H1 (cell line): Measurements from ENCODE around the gene CD300A. TPM values are rescaled to one million over a fixed set of nuclear protein-coding genes. Genes with fewer than 3 reads are reported as not detected.

Source experiments
- CTCF ChIA-PET: fragments of 300-600 bp; sonication (Branson Sonifier 250); formaldehyde crosslinking; loops from one replicate; lab custom pipeline; 2021; ENCODE audit not compliant: partially characterized antibody; lab: Charles Lee
- POLR2A ChIA-PET: fragments of 300-600 bp; sonication (Branson Sonifier 250); formaldehyde crosslinking; loops from one replicate; lab custom pipeline; 2021; ENCODE audit warnings: inconsistent platforms; ENCODE audit not compliant: partially characterized antibody; lab: Charles Lee
- DNase-seq, 2 experiments: peaks; one replicate each; pipeline versions ENCODE4 v3.0.0 to v3.0.0-alpha.2; 2010 to 2022; ENCODE audit warnings: low spot score in 2 of 2, low read depth in 1 of 2, mixed read lengths in 1 of 2
- FAIRE-seq: peaks from 2 replicates; lab custom pipeline; 2011; peaks lifted over from hg19 to GRCh38; lab: Jason Lieb, UNC
- H2AFZ ChIP-seq: 2 replicates; pipeline ENCODE4 v1.8.1; 2012; ENCODE audit warnings: low read length, inconsistent platforms
- H2AK5ac ChIP-seq: 2 replicates; pipeline ENCODE4 v1.6.1; 2013; ENCODE audit warnings: low read depth, low read length
- H2BK120ac ChIP-seq: replicated peaks from 2 replicates; pipeline ENCODE3; 2013; ENCODE audit warnings: low read depth, low read length, inconsistent platforms
- H2BK12ac ChIP-seq: 2 replicates; pipeline ENCODE4 v1.6.1; 2013; ENCODE audit warnings: low read depth, low read length
- H2BK15ac ChIP-seq: 2 replicates; pipeline ENCODE4 v1.6.1; 2013; ENCODE audit warnings: low read length
- H2BK20ac ChIP-seq: 2 replicates; pipeline ENCODE4 v1.6.1; 2013; ENCODE audit warnings: low read length
- H2BK5ac ChIP-seq: 2 replicates; pipeline ENCODE4 v1.6.1; 2013; ENCODE audit warnings: low read depth, low read length
- H3K14ac ChIP-seq: 2 replicates; pipeline ENCODE4 v1.6.1; 2013; ENCODE audit warnings: inconsistent platforms; ENCODE audit not compliant: insufficient read length
- H3K18ac ChIP-seq: 2 replicates; pipeline ENCODE4 v1.6.1; 2013; ENCODE audit warnings: low read length; ENCODE audit errors: extremely low read depth
- H3K23ac ChIP-seq: 2 replicates; pipeline ENCODE4 v1.6.1; 2013; ENCODE audit warnings: inconsistent platforms; ENCODE audit not compliant: insufficient read length
- H3K23me2 ChIP-seq: 2 replicates; pipeline ENCODE4 v1.6.1; 2013; ENCODE audit warnings: low read depth, low read length
- H3K27ac ChIP-seq: 2 replicates; pipeline ENCODE4 v1.6.1; 2011; ENCODE audit warnings: low read depth, low read length, inconsistent platforms
- H3K27me3 ChIP-seq, 4 experiments: replicated peaks in 1 of 4; 1 replicate in 1 of 4; 2 replicates in 3 of 4; pipeline versions ENCODE4 v1.6.1 to v1.8.1; 2011 to 2013; ENCODE audit warnings: low read length in 3 of 4, mild to moderate bottlenecking in 3 of 4, inconsistent platforms in 2 of 4, mixed read lengths in 2 of 4, moderate library complexity in 1 of 4; ENCODE audit not compliant: control insufficient read depth in 3 of 4, insufficient read depth in 3 of 4; ENCODE audit errors: extremely low read depth in 1 of 4
- H3K36me3 ChIP-seq, 4 experiments: 2 replicates each; pipeline versions ENCODE4 v1.6.1 to v1.8.1; 2011 to 2013; ENCODE audit warnings: mild to moderate bottlenecking in 4 of 4, low read length in 3 of 4, moderate library complexity in 2 of 4, control low read depth in 1 of 4, inconsistent platforms in 1 of 4; ENCODE audit not compliant: insufficient read depth in 4 of 4, control insufficient read depth in 2 of 4
- H3K4ac ChIP-seq: replicated peaks from 2 replicates; pipeline ENCODE3; 2013; ENCODE audit warnings: low read length, low read depth, mixed read lengths, inconsistent platforms; ENCODE audit not compliant: insufficient read length
- H3K4me1 ChIP-seq, 4 experiments: replicated peaks in 1 of 4; 1 replicate in 1 of 4; 2 replicates in 3 of 4; pipeline versions ENCODE4 v1.6.1 to v1.8.1; 2011 to 2013; ENCODE audit warnings: low read length in 3 of 4, inconsistent platforms in 2 of 4, mixed read lengths in 1 of 4; ENCODE audit not compliant: insufficient read depth in 4 of 4, control insufficient read depth in 3 of 4
- H3K4me2 ChIP-seq, 2 experiments: 2 replicates each; pipeline versions ENCODE4 v1.6.1 to v1.8.1; 2011 to 2013; ENCODE audit warnings: low read depth in 2 of 2, low read length in 2 of 2, control low read depth in 1 of 2, inconsistent platforms in 1 of 2, mild to moderate bottlenecking in 1 of 2; ENCODE audit not compliant: insufficient read depth in 1 of 2
- H3K4me3 ChIP-seq, 4 experiments: fragments of 200-600, 300-600 bp in 1 of 4; sonication (generic), shearing (Covaris generic), sonication (Bioruptor Twin) in 1 of 4; 2 replicates each; pipeline versions ENCODE4 v1.5.1 to v1.8.1; 2011 to 2016; ENCODE audit warnings: low read length in 4 of 4, low read depth in 3 of 4, control low read depth in 2 of 4, inconsistent platforms in 2 of 4, mild to moderate bottlenecking in 2 of 4, mixed read lengths in 1 of 4, moderate library complexity in 1 of 4; ENCODE audit not compliant: insufficient read depth in 2 of 4; ENCODE audit errors: extremely low read depth in 1 of 4
- H3K56ac ChIP-seq: replicated peaks from 2 replicates; pipeline ENCODE3; 2013; ENCODE audit warnings: low read depth, mild to moderate bottlenecking, mixed read lengths, low read length, inconsistent platforms; ENCODE audit not compliant: insufficient read length
- H3K79me1 ChIP-seq: 2 replicates; pipeline ENCODE4 v1.6.1; 2013; ENCODE audit warnings: low read depth, low read length, control low read depth
- H3K79me2 ChIP-seq, 2 experiments: 2 replicates each; pipeline versions ENCODE4 v1.6.1 to v1.8.1; 2012 to 2013; ENCODE audit warnings: low read length in 2 of 2, mild to moderate bottlenecking in 2 of 2, inconsistent platforms in 1 of 2; ENCODE audit not compliant: insufficient read depth in 2 of 2, control insufficient read depth in 1 of 2
- H3K9ac ChIP-seq, 4 experiments: replicated peaks in 1 of 4; 1 replicate in 1 of 4; 2 replicates in 3 of 4; pipeline versions ENCODE4 v1.6.1 to v1.8.1; 2011 to 2013; ENCODE audit warnings: low read depth in 3 of 4, low read length in 3 of 4, control low read depth in 2 of 4, mild to moderate bottlenecking in 2 of 4, moderate library complexity in 2 of 4, inconsistent platforms in 1 of 4; ENCODE audit errors: extremely low read depth in 1 of 4
- H3K9me3 ChIP-seq, 2 experiments: 2 replicates each; pipeline versions ENCODE4 v1.6.1 to v1.8.1; 2012 to 2013; ENCODE audit warnings: mild to moderate bottlenecking in 2 of 2, moderate library complexity in 2 of 2, control low read depth in 1 of 2, inconsistent platforms in 1 of 2, low read depth in 1 of 2, low read length in 1 of 2, mixed read lengths in 1 of 2; ENCODE audit not compliant: insufficient read depth in 2 of 2
- H4K20me1 ChIP-seq, 2 experiments: replicated peaks in 1 of 2; 2 replicates each; pipeline versions ENCODE3 to v1.8.1; 2011 to 2013; ENCODE audit warnings: inconsistent platforms in 2 of 2, low read length in 2 of 2, mild to moderate bottlenecking in 1 of 2; ENCODE audit not compliant: insufficient read depth in 2 of 2, control insufficient read depth in 1 of 2
- H4K5ac ChIP-seq: 2 replicates; pipeline ENCODE4 v1.6.1; 2013; ENCODE audit warnings: low read length, low read depth, mixed read lengths, inconsistent platforms; ENCODE audit not compliant: insufficient read length
- H4K8ac ChIP-seq: 2 replicates; pipeline ENCODE4 v1.8.0; 2013; ENCODE audit warnings: mild to moderate bottlenecking, moderate library complexity, low read length, inconsistent platforms; ENCODE audit not compliant: insufficient read depth; ENCODE audit errors: extremely low read depth
- H4K91ac ChIP-seq: replicated peaks from 2 replicates; pipeline ENCODE3; 2013; ENCODE audit warnings: low read length, mixed read lengths, inconsistent platforms; ENCODE audit not compliant: insufficient read length
- BCL11A ChIP-seq, 2 experiments: IDR thresholded peaks; one replicate each; pipeline ENCODE4 v1.6.1; 2011; ENCODE audit warnings: low read depth in 2 of 2, low read length in 2 of 2, mild to moderate bottlenecking in 2 of 2
- CHD2 ChIP-seq: IDR thresholded peaks from 2 replicates; pipeline ENCODE4 v1.6.1; 2012; ENCODE audit warnings: low read length, improper control_type of control experiment
- HDAC2 ChIP-seq, 2 experiments: fragments of 300-600 bp in 1 of 2; sonication (generic) in 1 of 2; IDR thresholded peaks; 2 replicates each; pipeline ENCODE4 v1.6.1; 2011 to 2012; ENCODE audit warnings: low read depth in 2 of 2, low read length in 2 of 2, mild to moderate bottlenecking in 2 of 2, moderate library complexity in 2 of 2, borderline replicate concordance in 1 of 2, inconsistent platforms in 1 of 2
- NANOG ChIP-seq: IDR thresholded peaks from 2 replicates; pipeline ENCODE4 v1.6.1; 2011; ENCODE audit warnings: low read length, low read depth, mild to moderate bottlenecking, inconsistent platforms; ENCODE audit not compliant: insufficient read depth, poor library complexity, severe bottlenecking
- PHF8 ChIP-seq: fragments of 200-600 bp; sonication (generic); conservative IDR thresholded peaks from 2 replicates; pipeline ENCODE4 v1.7.1; 2012; ENCODE audit warnings: low read depth, mild to moderate bottlenecking, inconsistent platforms, low read length, moderate library complexity
- RNF2 ChIP-seq: fragments of 200-900, 300-1000 bp; sonication (generic); IDR thresholded peaks from 2 replicates; pipeline ENCODE4 v1.7.1; 2016; ENCODE audit warnings: borderline replicate concordance, low read depth, mild to moderate bottlenecking, antibody characterized with exemption, low read length; ENCODE audit not compliant: poor library complexity, severe bottlenecking; ENCODE audit errors: missing control alignments
- SUZ12 ChIP-seq: fragments of 200-600 bp; sonication (generic); IDR thresholded peaks from 2 replicates; pipeline ENCODE4 v1.6.1; 2012; ENCODE audit warnings: mild to moderate bottlenecking, inconsistent platforms, low read length, moderate library complexity, mixed read lengths
- TAF7 ChIP-seq: optimal IDR thresholded peaks from 2 replicates; pipeline ENCODE3; 2011; ENCODE audit warnings: low read depth, mild to moderate bottlenecking, inconsistent platforms, low read length, moderate library complexity, borderline replicate concordance
- YY1 ChIP-seq: IDR thresholded peaks from 2 replicates; pipeline ENCODE4 v1.6.1; 2011; ENCODE audit warnings: low read depth, mild to moderate bottlenecking, low read length
- WGBS, 2 experiments: shearing (Covaris generic) in 1 of 2; methylation state at CpG; one replicate each; pipeline versions ENCODE4 v1.1.6 to v1.1.7; 2013 to 2015; ENCODE audit warnings: low lambda C conversion rate in 2 of 2, mixed read lengths in 2 of 2, inconsistent platforms in 1 of 2, low coverage in 1 of 2, missing lambda C conversion rate in 1 of 2; ENCODE audit not compliant: insufficient replicate concordance in 2 of 2, insufficient coverage in 1 of 2, insufficient read length in 1 of 2; ENCODE audit errors: extremely low coverage in 1 of 2, missing lambda C conversion rate in 1 of 2; 5-methylcytosine and 5-hydroxymethylcytosine counted together
- polyA plus RNA-seq, 7 experiments: library from polyadenylated mRNA; depleted of rRNA in 3 of 7; stranded (reverse) in 5 of 7; unstranded in 2 of 7; fragments of >200 nt in 5 of 7; fragments of 200-250 nt in 2 of 7; gene quantifications; 1 replicate in 5 of 7; 2 replicates in 1 of 7; 4 replicates in 1 of 7; pipeline versions ENCODE4 v1.2.1 to v1.2.3, GENCODE V29; 2011 to 2013; ENCODE audit warnings: missing spikeins in 2 of 7, mixed read lengths in 2 of 7
- total RNA-seq: library from RNA; stranded (reverse); fragmentation: NEBNext Ultra II Directional; extraction: Animal tissue kit (Norgen Biotek cat#: 25700); gene quantifications from 2 replicates; pipeline ENCODE4 v1.2.1, GENCODE V29; 2021

Gene CD300A
- total and polyA plus RNA-seq, 2 of the 8 experiments (the other 6 are each of a cell fraction or from before 2014, with no cell fraction given): 0.52 to 1.3 TPM

- no peak overlapping the region for H3K14ac ChIP-seq
- no peak overlapping the region for H4K5ac ChIP-seq
- no peak overlapping the region for H4K8ac ChIP-seq
- ChIA-PET CTCF (interaction anchor here (1.0 to 3.9 kb wide), 6 partner anchors 7 to 36 kb away, joined by 3 to 23 read pairs (median 4); no protein-coding TSS in a partner anchor), POLR2A (interaction anchor here (1.0 to 1.8 kb wide), 3 partner anchors 11 to 63 kb away, joined by 3 to 4 read pairs (median 4); partner anchors contain the start of gene BTBD17)
- no peaks in the 10 kb centered on the region for H3K23me2 ChIP-seq
- H4K20me1 ChIP-seq: no peaks in the 10 kb centered on the region
- no peaks in the 10 kb centered on the region for H3K79me2 ChIP-seq
- peaks cover 2 to 18% (median 16%) of the 10 kb centered on the region in 4 experiments for H3K4me1 ChIP-seq
- peaks cover 0 to 5% (median under 1%) of the 10 kb centered on the region in 4 experiments; a peak in 3 of 7 replicates for H3K27me3 ChIP-seq
- H3K79me1 ChIP-seq: no peaks in the 10 kb centered on the region
- H3K23ac ChIP-seq: no peak overlapping the region
- no peak overlapping the region for H2AK5ac ChIP-seq
- WGBS, 2 experiments: 91% methylated on average over 13 of the region's 14 CpGs; no CpG with 5 or more reads in 1 of the 2 experiments
- FAIRE-seq (no peak), DNase-seq (no peak)
- no peak overlapping the region for H3K4ac ChIP-seq
- H2BK120ac ChIP-seq: no peak overlapping the region
- no peak overlapping the region for H2AFZ ChIP-seq
- no peak overlapping the region for H4K91ac ChIP-seq
- no peaks in the 10 kb centered on the region for H3K9me3 ChIP-seq
- H3K18ac ChIP-seq: no peak overlapping the region
- no peak overlapping the region for H3K9ac ChIP-seq
- H2BK15ac ChIP-seq: no peak overlapping the region
- H3K4me3 ChIP-seq: no peak overlapping the region
- no peak overlapping the region for H3K4me2 ChIP-seq
- no peak overlapping the region for H3K56ac ChIP-seq
- no peak overlapping the region for H2BK5ac ChIP-seq
- H3K36me3 ChIP-seq: no peaks in the 10 kb centered on the region
- no peak overlapping the region for H3K27ac ChIP-seq
- no peak overlapping the region for H2BK20ac ChIP-seq
- no peak overlapping the region for H2BK12ac ChIP-seq
- no peak for TF ChIP-seq TAF7
- no peak for TF ChIP-seq YY1
- no peak for TF ChIP-seq NANOG
- no peak for TF ChIP-seq SUZ12
- no peak for TF ChIP-seq CHD2
- TF ChIP-seq HDAC2 (IDR thresholded peaks at IDR 0.05; ENCODE audit: borderline replicate concordance in 1 of 2, low read depth in 2 of 2, low read length in 2 of 2): no peak
- TF ChIP-seq PHF8: no peak
- TF ChIP-seq RNF2: no peak
- TF ChIP-seq BCL11A (IDR thresholded peaks at IDR 0.05; ENCODE audit: low read depth in 2 of 2, low read length in 2 of 2): no peak
Measured at GRCh38 chr17:74424657-74425056, 41.8 kb upstream of the CD300A start.
